ENCODE measurements around the gene FAM210A.

- TF ChIP-seq POLR2AphosphoS5 (IDR thresholded peaks at IDR 0.05; ENCODE audit: low read depth, low read length) (no peak), CTCF (IDR thresholded peaks at IDR 0.05) (no peak)
These were observed 91.3 kb downstream of the FAM210A start for GRCh38 chr18:13635046-13635445.
